ENCODE measurements around the gene TRIP13.

Gene TRIP13

DNA sequence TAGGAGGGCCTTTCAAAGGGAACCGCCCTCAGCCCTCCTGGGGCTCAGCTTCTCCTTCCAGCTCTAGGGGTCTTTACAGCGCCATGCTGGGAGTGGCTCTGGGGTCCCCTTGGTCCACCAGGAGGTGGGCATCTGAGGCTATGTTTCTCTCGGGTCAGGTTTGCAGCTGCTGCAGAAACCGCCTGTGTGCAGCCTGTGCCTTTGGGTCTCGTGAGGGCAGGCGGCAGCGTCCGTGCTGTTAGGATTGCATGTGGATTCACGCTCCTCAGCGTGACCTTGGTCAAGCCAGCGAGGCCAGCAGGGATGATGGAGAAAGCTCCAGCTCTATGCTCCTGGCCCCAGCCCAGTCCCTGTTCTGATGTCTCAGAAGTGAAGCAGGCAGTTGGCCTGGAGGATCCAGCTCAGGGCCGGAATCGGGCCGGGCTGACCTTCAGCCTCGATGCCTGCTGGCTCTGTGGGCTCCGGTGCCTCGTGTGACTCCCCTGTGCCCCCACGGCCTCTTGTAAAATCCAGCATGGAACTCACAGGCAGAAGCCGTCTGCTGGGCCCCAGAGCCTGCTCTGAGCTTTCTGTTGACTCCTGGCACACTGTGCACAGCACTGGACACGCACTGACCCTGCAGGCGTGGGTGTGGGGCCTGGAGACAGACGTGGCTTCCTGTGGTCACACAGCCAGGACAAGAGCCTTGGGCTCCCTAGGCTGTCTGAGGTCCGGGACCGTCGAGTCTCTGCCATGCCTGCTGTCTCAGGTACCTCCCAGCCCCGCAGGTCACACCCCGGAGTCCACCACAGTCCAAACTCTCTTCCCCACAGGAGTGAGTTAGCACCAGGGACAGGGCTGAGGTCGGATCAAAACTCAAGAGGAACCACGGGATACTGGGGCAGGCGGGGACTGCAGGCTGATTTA lies 54.3 kb downstream of the TRIP13 start:
- no peak for TF ChIP-seq EZH2 (optimal IDR thresholded peaks at IDR 0.05; ENCODE audit: low read depth, low read length)
- TF ChIP-seq, protein P1, sequence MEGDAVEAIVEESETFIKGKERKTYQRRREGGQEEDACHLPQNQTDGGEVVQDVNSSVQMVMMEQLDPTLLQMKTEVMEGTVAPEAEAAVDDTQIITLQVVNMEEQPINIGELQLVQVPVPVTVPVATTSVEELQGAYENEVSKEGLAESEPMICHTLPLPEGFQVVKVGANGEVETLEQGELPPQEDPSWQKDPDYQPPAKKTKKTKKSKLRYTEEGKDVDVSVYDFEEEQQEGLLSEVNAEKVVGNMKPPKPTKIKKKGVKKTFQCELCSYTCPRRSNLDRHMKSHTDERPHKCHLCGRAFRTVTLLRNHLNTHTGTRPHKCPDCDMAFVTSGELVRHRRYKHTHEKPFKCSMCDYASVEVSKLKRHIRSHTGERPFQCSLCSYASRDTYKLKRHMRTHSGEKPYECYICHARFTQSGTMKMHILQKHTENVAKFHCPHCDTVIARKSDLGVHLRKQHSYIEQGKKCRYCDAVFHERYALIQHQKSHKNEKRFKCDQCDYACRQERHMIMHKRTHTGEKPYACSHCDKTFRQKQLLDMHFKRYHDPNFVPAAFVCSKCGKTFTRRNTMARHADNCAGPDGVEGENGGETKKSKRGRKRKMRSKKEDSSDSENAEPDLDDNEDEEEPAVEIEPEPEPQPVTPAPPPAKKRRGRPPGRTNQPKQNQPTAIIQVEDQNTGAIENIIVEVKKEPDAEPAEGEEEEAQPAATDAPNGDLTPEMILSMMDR (IDR thresholded peaks at IDR 0.05; ENCODE audit: low read length) = no peak
- no peak for TF ChIP-seq EZH2phosphoT487 (IDR thresholded peaks at IDR 0.05; ENCODE audit: low read length)
- no peaks in the 10 kb centered on the region for H3K9me3 ChIP-seq (replicated peaks; ENCODE audit: insufficient read depth, low read length)
- H2AFZ ChIP-seq (ENCODE audit: low read length) = no peak overlapping the region
- no peak overlapping the region for H3K9ac ChIP-seq (ENCODE audit: low read length)
- DNase-seq = no peak
- H3K4me2 ChIP-seq (ENCODE audit: low read depth, low read length) = peak overlapping the region; percentile 3; the same call in 1 of the 2 replicates
- no peaks in the 10 kb centered on the region for H4K20me1 ChIP-seq (ENCODE audit: insufficient read depth, low read length)
- no peak overlapping the region for H3K27ac ChIP-seq (ENCODE audit: low read length)
- peaks cover 41% of the 10 kb centered on the region for H3K27me3 ChIP-seq (replicated peaks; ENCODE audit: insufficient read depth, low read length)
- H3F3A ChIP-seq (ENCODE audit: insufficient read depth, low read length) = no peaks in the 10 kb centered on the region
- no peaks in the 10 kb centered on the region for H3K79me2 ChIP-seq (ENCODE audit: low read length)
- H3K9me2 ChIP-seq (replicated peaks; ENCODE audit: insufficient read depth, low read length) = no peaks in the 10 kb centered on the region
- peaks cover 7% of the 10 kb centered on the region; the same call in 1 of the 2 replicates for H3K4me1 ChIP-seq (ENCODE audit: low read length)
- H3K36me3 ChIP-seq (replicated peaks; ENCODE audit: insufficient read depth, low read length) = no peaks in the 10 kb centered on the region
- no peak overlapping the region for H3K4me3 ChIP-seq (ENCODE audit: low read length)

DNA sequence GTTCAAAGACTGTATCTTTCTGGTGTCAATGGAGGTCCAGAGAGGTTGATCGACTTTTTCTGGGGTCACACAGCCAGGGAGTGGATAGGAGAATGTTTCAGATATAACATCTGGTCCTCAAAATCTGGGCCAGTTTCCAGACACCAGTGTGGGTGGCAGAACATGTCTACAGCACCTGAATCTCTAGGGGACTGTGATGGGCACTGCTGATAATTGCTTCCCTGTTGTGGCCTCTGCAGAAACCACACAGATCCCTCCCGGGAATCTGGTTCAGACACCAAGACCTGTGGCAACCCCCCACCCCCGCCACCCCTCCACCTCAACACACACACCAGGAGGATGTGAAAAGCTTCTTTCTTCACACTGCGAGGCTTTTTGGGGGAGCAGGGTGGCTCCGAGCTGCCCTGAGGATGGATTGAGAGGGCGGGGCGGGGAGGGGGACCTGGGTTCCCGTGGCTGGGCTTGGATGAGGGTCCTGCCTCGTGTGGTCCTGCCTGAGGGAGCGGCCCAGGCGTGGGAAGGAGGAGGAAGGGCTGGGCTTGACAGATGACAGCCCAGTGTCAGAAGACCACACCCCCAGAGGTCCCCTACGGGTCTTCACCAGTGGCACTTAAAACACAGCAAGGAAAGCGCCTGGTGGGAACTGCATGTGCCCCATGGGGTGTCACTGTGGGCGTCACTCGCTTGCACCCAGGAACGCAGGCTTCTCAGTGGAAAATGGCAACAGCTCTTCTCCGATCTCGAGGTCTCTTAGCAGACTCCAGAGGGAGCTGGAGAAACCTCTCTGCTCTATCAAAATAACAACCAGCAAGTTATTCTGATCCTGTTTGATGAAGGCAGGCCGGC lies 55.2 kb downstream of the TRIP13 start:
- no peak for DNase-seq
- H3K4me1 ChIP-seq (ENCODE audit: low read length) = peaks cover 7% of the 10 kb centered on the region; the same call in 1 of the 2 replicates

DNA sequence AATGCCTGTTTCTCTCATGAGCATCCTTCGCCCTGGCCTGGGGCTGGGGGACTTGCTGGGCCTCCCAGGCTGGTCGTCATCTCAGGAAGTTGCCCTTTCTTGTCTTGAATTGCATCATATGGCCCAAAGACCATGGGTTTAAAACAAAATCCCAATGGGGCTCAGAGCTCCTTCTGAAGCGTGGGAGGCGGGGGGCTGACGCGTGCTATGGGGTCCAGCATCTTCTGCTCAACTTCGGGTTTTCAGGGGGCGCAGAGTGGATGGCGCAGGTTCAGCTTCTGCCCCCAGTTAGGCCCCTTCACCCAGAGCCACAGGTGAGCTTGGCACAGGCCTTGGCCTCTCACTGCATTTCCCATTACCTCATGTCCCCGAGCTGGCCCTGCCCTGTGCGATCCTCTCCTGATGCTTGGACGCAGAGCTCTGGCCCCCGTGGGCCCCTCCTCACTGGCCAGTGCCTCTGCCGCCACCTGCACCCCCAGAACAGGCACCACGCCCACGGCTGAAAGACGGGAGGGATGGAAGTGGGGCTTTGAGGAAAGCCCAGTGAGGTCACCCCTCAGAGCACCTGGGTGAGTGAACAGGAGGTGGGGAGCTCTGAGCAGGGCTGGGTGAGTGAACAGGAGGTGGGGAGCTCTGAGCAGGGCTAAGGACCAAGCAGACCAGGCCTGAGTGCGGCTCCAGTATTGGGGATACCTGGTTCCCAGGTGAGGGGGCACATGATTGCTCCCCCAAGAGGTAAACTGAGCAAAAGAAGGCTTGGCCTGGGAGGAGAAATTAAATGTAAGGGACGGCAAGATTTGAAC lies 56.0 kb downstream of the TRIP13 start:
- peaks cover 7% of the 10 kb centered on the region; the same call in 1 of the 2 replicates for H3K4me1 ChIP-seq (ENCODE audit: low read length)
- H3K27me3 ChIP-seq (replicated peaks; ENCODE audit: insufficient read depth, low read length) = peaks cover 34% of the 10 kb centered on the region
- H3K4me3 ChIP-seq (ENCODE audit: low read length) = no peak overlapping the region

More for the DNA sequence above, 55.2 kb downstream of the TRIP13 start:
- Histone ChIP-seq H3K9me3 (replicated peaks; ENCODE audit: insufficient read depth, low read length) (no peaks in the 10 kb centered on the region), H3K27me3 (replicated peaks; ENCODE audit: insufficient read depth, low read length) (peaks cover 40% of the 10 kb centered on the region), H2AFZ (ENCODE audit: low read length) (no peak overlapping the region), H3F3A (ENCODE audit: insufficient read depth, low read length) (no peaks in the 10 kb centered on the region), H3K4me2 (ENCODE audit: low read depth, low read length) (no peak overlapping the region), H3K4me3 (ENCODE audit: low read length) (no peak overlapping the region), H3K79me2 (ENCODE audit: low read length) (no peaks in the 10 kb centered on the region), H3K9me2 (replicated peaks; ENCODE audit: insufficient read depth, low read length) (no peaks in the 10 kb centered on the region), H3K27ac (ENCODE audit: low read length) (no peak overlapping the region), H4K20me1 (ENCODE audit: insufficient read depth, low read length) (no peaks in the 10 kb centered on the region), H3K9ac (ENCODE audit: low read length) (no peak overlapping the region), H3K36me3 (replicated peaks; ENCODE audit: insufficient read depth, low read length) (no peaks in the 10 kb centered on the region)
- TF ChIP-seq, protein P1 (IDR thresholded peaks at IDR 0.05; ENCODE audit: low read length) = no peak
- TF ChIP-seq EZH2phosphoT487 (IDR thresholded peaks at IDR 0.05; ENCODE audit: low read length) (no peak), EZH2 (optimal IDR thresholded peaks at IDR 0.05; ENCODE audit: low read depth, low read length) (no peak)

More for the DNA sequence above, 56.0 kb downstream of the TRIP13 start:
- Histone ChIP-seq H3K9ac (ENCODE audit: low read length) (no peak overlapping the region), H3F3A (ENCODE audit: insufficient read depth, low read length) (no peaks in the 10 kb centered on the region), H3K9me2 (replicated peaks; ENCODE audit: insufficient read depth, low read length) (no peaks in the 10 kb centered on the region), H3K79me2 (ENCODE audit: low read length) (no peaks in the 10 kb centered on the region), H4K20me1 (ENCODE audit: insufficient read depth, low read length) (no peaks in the 10 kb centered on the region), H3K4me2 (ENCODE audit: low read depth, low read length) (no peak overlapping the region), H3K9me3 (replicated peaks; ENCODE audit: insufficient read depth, low read length) (no peaks in the 10 kb centered on the region), H2AFZ (ENCODE audit: low read length) (no peak overlapping the region), H3K36me3 (replicated peaks; ENCODE audit: insufficient read depth, low read length) (no peaks in the 10 kb centered on the region), H3K27ac (ENCODE audit: low read length) (no peak overlapping the region)
- TF ChIP-seq EZH2 (optimal IDR thresholded peaks at IDR 0.05; ENCODE audit: low read depth, low read length) (no peak), EZH2phosphoT487 (IDR thresholded peaks at IDR 0.05; ENCODE audit: low read length) (no peak)
- TF ChIP-seq, protein P1 (IDR thresholded peaks at IDR 0.05; ENCODE audit: low read length) = no peak
- no peak for DNase-seq

All from MM.1S (cell line).